GM18505 (cell line): ENCODE results near the gene GASK1A.

Source experiments
- ATAC-seq: cut with Tn5 transposase; IDR thresholded peaks from one replicate; pipeline ENCODE4 v1.9.1; 2021; ENCODE audit not compliant: unreplicated experiment
- POLR2A ChIP-seq: IDR thresholded peaks from 4 replicates; pipeline ENCODE4 v1.6.1; 2011; ENCODE audit warnings: borderline replicate concordance; ENCODE audit not compliant: insufficient read depth, insufficient read length; ENCODE audit errors: extremely low read depth

GASK1A gene

DNA sequence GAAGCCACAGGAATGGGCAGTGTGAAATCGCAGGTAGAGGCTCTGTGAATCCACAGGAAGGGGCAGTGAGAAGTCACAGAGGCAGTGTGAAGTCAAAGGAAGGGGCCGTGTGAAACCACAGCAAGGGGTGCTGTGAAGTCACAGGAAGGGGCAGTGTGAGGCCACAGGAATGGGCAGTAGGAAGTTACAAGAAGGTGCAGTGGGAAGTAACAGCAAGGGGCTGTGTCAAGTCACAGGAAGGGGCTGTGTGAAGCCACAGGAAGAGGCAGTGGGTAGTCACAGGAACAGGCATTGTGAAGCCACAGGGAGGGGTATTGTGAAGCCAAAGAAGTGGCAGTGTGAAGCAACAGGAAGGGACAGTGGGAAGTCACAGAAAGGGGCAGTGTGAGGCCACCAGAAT, 34.1 kb downstream of the GASK1A start:
- no peak for TF ChIP-seq POLR2A
- no peak for ATAC-seq

DNA sequence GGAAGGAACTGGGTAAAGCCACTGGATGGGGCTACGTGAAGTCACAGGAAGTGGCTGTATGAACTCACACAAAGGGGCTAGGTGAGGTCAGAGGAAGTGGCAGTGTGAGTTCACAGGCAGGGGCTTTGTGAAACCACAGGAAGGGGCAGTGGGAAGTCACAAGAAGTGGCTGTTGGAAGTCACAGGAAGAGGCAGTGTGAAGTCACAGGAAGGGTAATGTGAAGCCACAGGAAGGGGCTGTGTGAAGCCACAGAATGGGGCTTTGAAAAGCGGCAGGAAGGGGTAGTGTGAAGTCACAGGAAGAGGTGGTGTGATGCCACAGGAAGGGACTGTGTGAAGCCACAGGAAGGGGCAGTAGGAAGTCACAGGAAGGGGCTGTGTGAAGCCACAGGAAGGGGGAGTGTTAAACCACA, 34.6 kb downstream of the GASK1A start:
- TF ChIP-seq POLR2A, result no peak
- no peak for ATAC-seq

DNA sequence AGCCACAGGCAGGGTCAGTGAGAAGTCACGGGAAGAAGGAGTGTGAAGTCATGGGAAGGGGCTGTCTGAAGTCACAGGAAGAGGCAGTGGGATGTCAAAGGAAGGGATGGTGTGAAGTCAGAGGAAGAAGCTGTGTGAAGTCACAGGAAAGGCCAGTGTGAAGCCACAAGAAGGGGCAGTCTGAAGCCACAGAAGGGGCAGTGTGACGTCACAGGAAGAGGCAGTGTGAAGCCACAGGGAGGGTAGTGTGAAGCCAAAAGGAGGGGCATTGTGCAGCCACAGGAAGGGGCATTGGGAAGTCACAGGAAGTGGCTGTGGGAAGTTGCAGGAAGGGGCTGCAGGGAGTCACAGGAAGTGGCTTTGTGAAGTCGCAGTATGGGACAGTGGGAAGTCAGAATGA, 35.1 kb downstream of the GASK1A start:
- no peak for TF ChIP-seq POLR2A
- ATAC-seq, result no peak

DNA sequence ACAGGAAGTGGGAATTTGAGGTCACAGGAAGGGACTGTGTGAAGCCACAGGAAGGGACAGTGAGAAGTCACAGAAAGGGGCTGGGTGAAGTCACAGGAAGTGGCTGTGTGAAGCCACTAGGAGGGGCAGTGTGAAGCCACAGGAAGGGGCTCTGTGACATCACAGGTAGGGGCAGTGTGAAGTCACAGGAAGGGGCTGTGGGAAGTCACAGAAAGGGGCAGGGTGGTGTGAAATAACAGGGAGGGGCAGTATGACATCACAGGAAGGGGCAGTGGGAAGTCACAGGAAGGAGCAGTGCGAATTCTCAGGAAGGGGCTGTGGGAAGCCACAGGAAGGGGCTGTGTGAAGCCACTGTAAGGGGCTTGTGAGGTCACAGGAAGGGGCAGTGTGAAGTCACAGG, 35.8 kb downstream of the GASK1A start:
- ATAC-seq, result no peak
- TF ChIP-seq POLR2A, result no peak

DNA sequence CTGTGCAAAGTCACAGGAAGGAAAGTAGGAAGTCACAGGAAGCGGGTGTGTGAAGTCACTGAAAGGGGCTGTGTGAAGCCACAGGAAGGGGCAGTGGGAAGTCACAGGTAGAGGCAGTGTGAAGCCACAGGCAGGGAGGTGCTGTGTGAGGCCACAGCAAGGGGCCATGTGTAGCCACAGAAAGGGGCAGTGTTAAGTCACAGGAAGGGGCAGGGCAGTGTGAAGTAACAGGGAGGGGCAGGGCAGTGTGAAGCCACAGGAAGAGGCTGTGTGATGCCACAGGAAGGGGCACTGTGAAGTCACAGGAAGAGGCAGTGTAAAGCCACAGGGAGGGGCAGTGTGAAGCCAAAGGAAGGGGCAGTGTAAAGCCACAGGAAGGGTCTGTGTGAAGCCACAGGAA, 36.5 kb downstream of the GASK1A start:
- ATAC-seq, result no peak
- TF ChIP-seq POLR2A, result no peak

DNA sequence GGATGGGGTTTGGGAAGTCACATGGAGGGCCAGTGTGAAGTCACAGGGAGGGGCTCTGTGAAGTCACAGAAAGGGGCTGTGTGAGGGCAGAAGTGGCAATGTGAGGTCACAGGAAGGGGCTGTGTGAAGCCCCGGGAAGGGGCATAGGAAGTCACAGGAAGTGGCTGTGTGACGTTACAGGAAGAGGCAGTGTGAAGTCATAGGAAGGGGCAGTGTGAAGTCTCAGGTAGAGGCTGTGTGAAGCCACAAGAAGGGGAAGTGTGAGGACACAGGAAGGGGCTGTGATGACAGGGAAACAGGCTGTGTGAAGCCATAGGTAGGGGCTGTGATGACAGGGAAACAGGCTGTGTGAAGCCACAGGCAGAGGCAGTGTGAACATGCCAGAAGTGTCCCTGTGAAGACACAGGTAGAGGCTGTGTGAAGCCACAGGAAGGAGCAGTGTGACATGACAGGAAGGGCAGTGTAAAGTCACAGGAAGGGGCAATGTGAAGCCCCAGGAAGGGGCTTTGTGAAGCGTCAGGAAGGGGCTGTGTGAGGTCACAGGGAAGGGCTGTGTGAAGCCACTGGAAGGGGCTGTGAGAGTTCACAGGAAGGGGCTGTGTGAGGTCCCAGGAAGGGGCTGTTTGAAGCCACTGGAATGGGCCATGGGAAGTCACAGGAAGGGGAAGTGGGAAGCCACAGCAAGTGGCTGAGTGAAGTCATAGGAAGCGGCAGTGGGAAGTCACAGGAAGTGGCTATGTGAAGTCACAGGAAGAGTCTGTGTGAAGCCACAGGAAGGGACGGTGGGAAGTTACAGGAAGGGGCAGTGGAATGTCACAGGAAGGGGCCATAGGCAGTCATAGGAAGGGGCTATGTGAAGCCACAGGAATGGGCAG, 37.1 kb downstream of the GASK1A start:
- TF ChIP-seq POLR2A, result no peak
- ATAC-seq, result no peak

DNA sequence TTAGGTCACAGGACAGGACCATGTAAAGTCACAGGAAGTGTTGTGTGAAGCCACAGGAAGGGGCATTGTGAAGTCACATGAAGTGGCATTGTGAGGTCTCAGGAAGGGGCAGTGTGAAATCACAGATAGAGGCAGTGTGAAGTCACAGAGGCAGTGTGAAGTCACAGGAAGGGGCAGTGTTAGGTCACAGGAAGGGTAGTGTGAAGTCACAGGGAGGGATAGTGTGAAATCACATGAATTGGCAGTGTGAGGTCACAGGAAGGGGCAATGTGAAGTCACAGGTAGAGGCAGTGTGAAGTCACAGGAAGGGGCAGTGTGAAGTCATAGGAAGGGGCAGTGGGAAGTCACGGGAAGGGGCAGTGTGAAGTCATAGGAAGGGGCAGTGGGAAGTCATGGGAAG, 37.9 kb downstream of the GASK1A start:
- no peak for TF ChIP-seq POLR2A
- ATAC-seq, result no peak

DNA sequence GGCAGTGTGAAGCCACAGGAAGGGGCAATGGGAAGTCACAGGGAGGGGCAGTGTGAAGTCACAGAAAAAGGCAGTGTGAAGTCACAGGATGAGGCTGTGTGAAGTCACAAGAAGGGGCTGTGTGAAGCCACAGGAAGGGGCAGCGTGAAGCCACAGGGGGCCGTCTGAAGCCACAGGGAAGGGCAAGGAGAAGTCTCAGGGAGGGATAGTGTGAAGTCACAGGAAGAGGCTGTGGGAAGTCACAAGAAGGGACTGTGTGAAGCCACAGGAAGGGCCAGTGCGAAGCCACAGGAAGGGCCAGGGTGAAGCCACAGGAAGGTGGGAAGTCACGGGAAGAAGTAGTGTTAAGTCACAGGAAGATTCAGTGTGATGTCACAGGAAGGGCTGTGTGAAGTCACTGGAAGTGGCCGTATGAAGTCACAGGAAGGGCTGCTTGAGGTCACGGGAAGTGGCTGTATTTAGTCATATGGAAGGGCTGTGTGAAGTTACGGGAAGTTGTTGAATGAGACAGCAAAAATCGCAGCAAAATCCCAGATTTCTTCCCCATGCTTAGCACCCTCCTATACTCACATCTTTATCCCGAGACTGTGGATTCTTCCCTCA, 38.6 kb downstream of the GASK1A start:
- no peak for ATAC-seq
- TF ChIP-seq POLR2A, result no peak

DNA sequence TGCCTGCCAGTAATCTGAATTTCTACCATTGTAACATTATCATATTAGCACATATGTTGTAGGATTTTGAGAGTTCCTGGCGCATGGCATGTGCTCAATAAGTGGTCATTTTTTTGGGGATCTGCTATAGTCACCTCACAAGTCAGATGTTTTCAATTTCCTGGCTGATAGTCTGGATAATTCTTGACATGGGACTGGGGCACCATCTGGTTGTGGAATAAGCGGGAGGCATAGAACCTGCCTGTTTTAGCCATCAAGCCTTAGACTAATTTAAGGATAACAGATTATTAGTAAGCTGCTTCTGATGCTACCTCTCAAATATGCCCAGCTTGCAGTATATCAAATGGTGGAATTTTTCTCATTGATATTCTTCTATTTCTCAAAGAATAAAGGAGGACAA, 39.1 kb downstream of the GASK1A start:
- no peak for ATAC-seq
- TF ChIP-seq POLR2A, result no peak

DNA sequence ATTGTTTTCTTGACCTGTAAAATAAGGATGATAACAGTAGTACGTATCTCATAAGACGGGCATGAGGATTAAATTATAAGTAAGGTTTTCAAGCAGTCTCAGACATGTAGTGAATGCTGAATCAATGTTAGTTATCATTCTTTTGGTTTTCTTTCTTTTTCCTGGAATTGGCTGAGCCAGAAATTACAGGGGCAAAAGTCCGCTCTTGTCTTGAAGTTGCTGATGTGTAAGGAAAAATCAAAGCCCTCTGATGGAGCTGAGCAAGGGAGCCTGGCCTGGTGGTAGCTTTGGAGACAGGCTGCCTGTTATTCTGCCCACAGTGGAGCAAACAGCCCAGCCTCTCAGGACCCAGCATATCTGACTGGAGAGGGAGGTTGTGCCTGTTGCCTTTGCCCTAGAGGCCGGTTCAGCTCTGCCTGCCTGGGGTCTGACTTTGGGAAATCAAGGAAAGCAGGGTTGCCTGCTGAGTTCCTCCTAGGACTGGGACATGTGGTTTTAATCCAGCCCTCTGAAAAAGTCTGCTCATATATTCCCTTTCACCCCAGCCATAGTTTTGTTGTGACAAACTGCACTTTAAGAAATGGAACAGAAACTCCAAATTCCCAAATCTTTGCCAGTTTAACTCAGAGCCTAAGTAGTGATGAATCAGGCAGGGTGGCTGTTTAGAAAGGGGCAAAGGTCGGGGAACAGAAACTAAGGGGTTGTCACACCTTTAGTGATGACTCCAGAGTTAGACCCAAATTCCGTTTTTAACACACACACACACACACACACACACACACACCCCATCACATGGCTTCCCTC, 40.1 kb downstream of the GASK1A start:
- no peak for TF ChIP-seq POLR2A

DNA sequence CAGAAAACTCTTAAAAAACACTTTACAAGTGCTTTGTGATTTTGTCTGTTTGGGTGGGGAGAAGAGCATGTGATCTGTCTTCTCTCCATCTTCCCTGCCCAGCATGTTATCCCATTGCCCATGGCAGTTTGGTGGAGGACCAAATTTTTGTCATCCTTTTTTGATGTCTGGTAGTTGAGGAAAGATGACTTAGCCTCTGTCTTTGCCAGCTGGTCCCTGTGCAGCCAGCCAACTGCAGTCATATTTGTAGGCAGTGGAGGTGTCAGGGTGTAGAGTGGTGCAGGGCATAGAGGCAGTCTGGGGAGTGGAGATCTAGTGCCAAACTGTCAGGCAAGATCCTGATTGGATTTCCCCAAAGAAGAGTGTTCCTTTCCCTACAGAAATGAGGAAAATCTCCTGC, 40.7 kb downstream of the GASK1A start:
- no peak for TF ChIP-seq POLR2A

More for the DNA sequence above, 40.1 kb downstream of the GASK1A start:
- ATAC-seq, result no peak

DNA sequence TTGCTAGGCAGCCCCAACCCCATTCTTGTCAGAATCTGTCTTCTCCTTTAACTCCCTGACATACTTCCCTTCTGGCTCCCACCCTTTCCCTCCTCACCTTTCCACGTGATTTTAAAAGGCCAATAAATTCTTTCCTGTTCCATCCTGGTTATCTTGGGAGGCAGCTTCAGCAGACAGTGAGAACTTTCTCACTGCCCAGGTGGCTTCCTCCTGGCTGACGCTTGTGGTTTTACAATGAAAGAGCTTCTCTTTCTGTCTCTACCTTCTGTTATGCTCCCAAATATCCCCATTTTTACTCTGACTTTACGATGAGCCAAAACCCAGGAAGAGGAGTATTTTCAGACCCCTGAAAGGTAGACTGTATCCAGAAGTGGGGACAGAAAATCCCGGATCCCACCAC, 42.1 kb downstream of the GASK1A start:
- no peak for ATAC-seq
- no peak for TF ChIP-seq POLR2A

More for the DNA sequence above, 40.7 kb downstream of the GASK1A start:
- ATAC-seq, result no peak

DNA sequence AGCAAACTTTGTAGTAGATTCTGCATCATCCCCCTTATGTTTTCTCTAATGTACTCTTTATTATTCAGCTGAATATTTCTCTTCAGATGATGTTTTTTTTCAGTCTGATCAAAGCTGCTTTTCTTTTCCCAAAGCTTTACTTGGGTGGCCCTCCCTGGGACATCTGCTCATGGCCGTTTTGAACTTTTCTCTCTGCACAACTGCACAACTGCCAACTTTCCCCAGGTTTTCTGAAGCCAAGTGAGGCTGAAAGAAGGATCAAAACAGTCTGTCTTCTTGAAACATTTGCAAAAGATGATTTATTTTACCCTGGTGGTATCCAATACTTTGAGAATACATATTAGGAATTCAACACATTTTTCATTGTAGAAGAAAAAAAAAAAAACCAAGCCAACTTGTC, 43.0 kb downstream of the GASK1A start:
- TF ChIP-seq POLR2A, result no peak
- ATAC-seq, result no peak
